Measurements from ENCODE around the gene TRIM25. TPM values are rescaled to one million over a fixed set of nuclear protein-coding genes. Genes with fewer than 3 reads are reported as not detected.

The TRIM25 gene
- total RNA-seq, 1 experiment from 2014 or later = 92.8 TPM

GRCh38 chr17:56896217-56896967 is 17.5 kb downstream of the TRIM25 start:
- no peaks in the 10 kb centered on the region for H3K79me2 ChIP-seq (ENCODE audit: low read depth)
- TF ChIP-seq EZH2 (IDR thresholded peaks at IDR 0.05; ENCODE audit: low read depth) (no peak), CTCF (conservative IDR thresholded peaks at IDR 0.05) (no peak)
- BruUV-seq (replicated peaks) = no TSS peak
- CTCF ChIA-PET = no interaction called here
- H2AFZ ChIP-seq = no peak overlapping the region
- no peaks in the 10 kb centered on the region for H3K27me3 ChIP-seq (ENCODE audit: insufficient read depth, low read depth)
- no peaks in the 10 kb centered on the region for H3K9me2 ChIP-seq (ENCODE audit: insufficient read depth)
- H3K9me3 ChIP-seq (ENCODE audit: insufficient read depth, low read depth) = no peaks in the 10 kb centered on the region
- peaks cover 4% of the 10 kb centered on the region; the same call in 1 of the 2 replicates for H4K20me1 ChIP-seq (ENCODE audit: insufficient read depth)
- no peak overlapping the region for H3K27ac ChIP-seq
- H3K4me3 ChIP-seq = no peak overlapping the region
- no peak for DNase-seq
- no peaks in the 10 kb centered on the region for H3K4me1 ChIP-seq (replicated peaks; ENCODE audit: insufficient read depth)
- intact Hi-C loops (cut with micrococcal nuclease; ENCODE audit: unreplicated experiment) = loop anchor here (5.0 kb wide), 1 partner anchor 59 kb away; no protein-coding TSS in a partner anchor
- H3K4me2 ChIP-seq = no peak overlapping the region
- POLR2A ChIA-PET (ENCODE audit: unreplicated experiment) = no interaction called here
- peaks cover 45% of the 10 kb centered on the region for H3K36me3 ChIP-seq (ENCODE audit: low read depth)
- H3F3A ChIP-seq (ENCODE audit: insufficient read depth, low read depth) = no peaks in the 10 kb centered on the region

GRCh38 chr17:56894859-56895455 is 18.9 kb downstream of the TRIM25 start:
- no peaks in the 10 kb centered on the region for H3K27me3 ChIP-seq (ENCODE audit: insufficient read depth, low read depth)
- CTCF ChIA-PET = no interaction called here

GRCh38 chr17:56893503-56893902 is 20.3 kb downstream of the TRIM25 start:
- no peak for DNase-seq
- H3K4me3 ChIP-seq = no peak overlapping the region
- ChIA-PET POLR2A (ENCODE audit: unreplicated experiment) (no interaction called here), CTCF (no interaction called here)
- no peak overlapping the region for H2AFZ ChIP-seq
- no peaks in the 10 kb centered on the region for H3K27me3 ChIP-seq (ENCODE audit: insufficient read depth, low read depth)
- peaks cover 10% of the 10 kb centered on the region for H3K9me3 ChIP-seq (ENCODE audit: insufficient read depth, low read depth)
- intact Hi-C loops (cut with micrococcal nuclease; ENCODE audit: unreplicated experiment) = no loop called here
- no peaks in the 10 kb centered on the region for H3K4me1 ChIP-seq (replicated peaks; ENCODE audit: insufficient read depth)
- peaks cover 65% of the 10 kb centered on the region for H3K36me3 ChIP-seq (ENCODE audit: low read depth)
- no peak for TF ChIP-seq CTCF (conservative IDR thresholded peaks at IDR 0.05)
- no peak for TF ChIP-seq EZH2 (IDR thresholded peaks at IDR 0.05; ENCODE audit: low read depth)
- no peaks in the 10 kb centered on the region for H3K79me2 ChIP-seq (ENCODE audit: low read depth)
- H3F3A ChIP-seq (ENCODE audit: insufficient read depth, low read depth) = peaks cover 8% of the 10 kb centered on the region
- no TSS peak for BruUV-seq (replicated peaks)
- H3K4me2 ChIP-seq = no peak overlapping the region
- H3K27ac ChIP-seq = no peak overlapping the region
- H3K9me2 ChIP-seq (ENCODE audit: insufficient read depth) = no peaks in the 10 kb centered on the region
- H4K20me1 ChIP-seq (ENCODE audit: insufficient read depth) = no peaks in the 10 kb centered on the region

More at GRCh38 chr17:56894859-56895455, 18.9 kb downstream of the TRIM25 start:
- H3K79me2 ChIP-seq (ENCODE audit: low read depth) = no peaks in the 10 kb centered on the region
- intact Hi-C loops (cut with micrococcal nuclease; ENCODE audit: unreplicated experiment) = loop anchor here (5.0 kb wide), 1 partner anchor 58 kb away; no protein-coding TSS in a partner anchor
- no peak overlapping the region for H3K27ac ChIP-seq
- H3K4me1 ChIP-seq (replicated peaks; ENCODE audit: insufficient read depth) = no peaks in the 10 kb centered on the region
- no peak overlapping the region for H3K4me2 ChIP-seq
- no TSS peak for BruUV-seq (replicated peaks)
- H3K9me2 ChIP-seq (ENCODE audit: insufficient read depth) = no peaks in the 10 kb centered on the region
- DNase-seq = no peak
- H3F3A ChIP-seq (ENCODE audit: insufficient read depth, low read depth) = no peaks in the 10 kb centered on the region
- H3K36me3 ChIP-seq (ENCODE audit: low read depth) = peaks cover 59% of the 10 kb centered on the region
- TF ChIP-seq EZH2 (IDR thresholded peaks at IDR 0.05; ENCODE audit: low read depth) (no peak), CTCF (conservative IDR thresholded peaks at IDR 0.05) (no peak)
- POLR2A ChIA-PET (ENCODE audit: unreplicated experiment) = no interaction called here
- H3K4me3 ChIP-seq = no peak overlapping the region
- 0 out of 2 replicates have a peak, but pooled peaks cover 4% of the 10 kb centered on the region for H4K20me1 ChIP-seq (ENCODE audit: insufficient read depth)
- H2AFZ ChIP-seq = no peak overlapping the region
- H3K9me3 ChIP-seq (ENCODE audit: insufficient read depth, low read depth) = no peaks in the 10 kb centered on the region
